Umbilical cord (tissue), 2 donors: ENCODE data around the gene HPS3. TPM values are rescaled to one million over a fixed set of nuclear protein-coding genes. Genes with fewer than 3 reads are reported as not detected.
A peak's percentile ranks its signal among the peaks of the same experiment; 100 is the strongest.
"Not testable (repeated sequence)": the region's sequence is repeated elsewhere in the genome, so short reads cannot be mapped to it uniquely, and the experiment has no call there.

Experiments
- DNase-seq: peaks from one replicate; pipeline ENCODE4 v3.0.0-alpha.2; 2015; ENCODE audit warnings: low spot score
- total RNA-seq: library from RNA; depleted of rRNA; stranded (reverse); fragments of >200 nt; gene quantifications from one replicate; pipeline ENCODE4 v1.2.3, GENCODE V29; 2014; ENCODE audit warnings: low replicate concordance; ENCODE audit not compliant: insufficient read depth

HPS3 gene, protein sequence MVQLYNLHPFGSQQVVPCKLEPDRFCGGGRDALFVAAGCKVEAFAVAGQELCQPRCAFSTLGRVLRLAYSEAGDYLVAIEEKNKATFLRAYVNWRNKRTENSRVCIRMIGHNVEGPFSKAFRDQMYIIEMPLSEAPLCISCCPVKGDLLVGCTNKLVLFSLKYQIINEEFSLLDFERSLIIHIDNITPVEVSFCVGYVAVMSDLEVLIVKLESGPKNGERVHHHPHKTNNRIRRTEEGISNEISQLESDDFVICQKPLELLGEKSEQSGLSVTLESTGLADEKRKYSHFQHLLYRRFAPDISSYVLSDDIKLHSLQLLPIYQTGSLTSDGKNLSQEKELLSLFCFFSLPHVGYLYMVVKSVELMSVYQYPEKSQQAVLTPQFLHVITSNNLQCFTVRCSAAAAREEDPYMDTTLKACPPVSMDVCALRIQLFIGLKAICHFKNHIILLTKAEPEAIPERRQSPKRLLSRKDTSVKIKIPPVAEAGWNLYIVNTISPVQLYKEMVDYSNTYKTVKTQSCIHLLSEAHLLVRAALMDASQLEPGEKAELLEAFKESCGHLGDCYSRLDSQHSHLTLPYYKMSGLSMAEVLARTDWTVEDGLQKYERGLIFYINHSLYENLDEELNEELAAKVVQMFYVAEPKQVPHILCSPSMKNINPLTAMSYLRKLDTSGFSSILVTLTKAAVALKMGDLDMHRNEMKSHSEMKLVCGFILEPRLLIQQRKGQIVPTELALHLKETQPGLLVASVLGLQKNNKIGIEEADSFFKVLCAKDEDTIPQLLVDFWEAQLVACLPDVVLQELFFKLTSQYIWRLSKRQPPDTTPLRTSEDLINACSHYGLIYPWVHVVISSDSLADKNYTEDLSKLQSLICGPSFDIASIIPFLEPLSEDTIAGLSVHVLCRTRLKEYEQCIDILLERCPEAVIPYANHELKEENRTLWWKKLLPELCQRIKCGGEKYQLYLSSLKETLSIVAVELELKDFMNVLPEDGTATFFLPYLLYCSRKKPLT
- total RNA-seq = 28.4 TPM

DNA sequence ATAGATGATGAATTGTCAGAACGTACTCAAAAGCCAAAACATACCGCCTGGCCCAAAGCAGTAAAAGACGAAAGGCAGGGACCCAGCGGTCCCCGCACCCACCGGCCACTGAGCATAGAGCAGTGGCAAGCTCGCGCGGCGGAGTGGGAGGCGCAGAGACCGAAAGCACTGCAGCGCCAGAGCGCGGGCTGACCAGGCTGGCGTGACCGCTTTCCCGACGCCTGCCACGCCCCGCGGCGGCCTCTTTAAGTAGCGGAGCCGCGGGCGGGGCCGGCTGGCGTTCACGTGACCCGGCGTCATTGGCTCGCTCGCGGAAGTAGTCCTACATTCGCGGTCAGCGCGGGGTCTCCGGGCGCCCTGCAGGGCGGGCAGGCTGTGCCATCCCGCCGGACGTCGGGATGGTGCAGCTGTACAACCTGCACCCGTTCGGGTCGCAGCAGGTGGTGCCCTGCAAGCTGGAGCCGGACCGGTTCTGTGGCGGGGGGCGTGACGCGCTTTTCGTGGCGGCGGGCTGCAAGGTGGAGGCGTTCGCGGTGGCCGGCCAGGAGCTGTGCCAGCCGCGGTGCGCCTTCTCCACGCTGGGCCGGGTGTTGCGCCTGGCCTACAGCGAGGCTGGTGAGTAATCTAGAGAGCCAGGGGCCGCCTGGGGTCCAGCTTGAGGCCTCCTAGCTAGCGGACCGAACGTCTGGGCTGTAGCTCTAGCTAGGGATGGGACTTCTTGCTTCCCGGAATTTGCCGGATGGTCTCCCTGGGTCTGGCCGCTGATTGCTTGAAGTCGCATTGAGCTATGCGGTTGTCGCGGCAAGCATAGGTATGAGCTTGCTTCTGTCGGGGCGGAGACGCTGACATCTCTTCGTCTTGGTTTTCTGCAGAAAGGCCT, at the start of gene HPS3:
Gene HPS3, plus strand, starts transcription at position 313 of the 880 bp plus-strand sequence. Its CDS starts 86 bp downstream, at position 399.
- peak; percentile 95 for DNase-seq

DNA sequence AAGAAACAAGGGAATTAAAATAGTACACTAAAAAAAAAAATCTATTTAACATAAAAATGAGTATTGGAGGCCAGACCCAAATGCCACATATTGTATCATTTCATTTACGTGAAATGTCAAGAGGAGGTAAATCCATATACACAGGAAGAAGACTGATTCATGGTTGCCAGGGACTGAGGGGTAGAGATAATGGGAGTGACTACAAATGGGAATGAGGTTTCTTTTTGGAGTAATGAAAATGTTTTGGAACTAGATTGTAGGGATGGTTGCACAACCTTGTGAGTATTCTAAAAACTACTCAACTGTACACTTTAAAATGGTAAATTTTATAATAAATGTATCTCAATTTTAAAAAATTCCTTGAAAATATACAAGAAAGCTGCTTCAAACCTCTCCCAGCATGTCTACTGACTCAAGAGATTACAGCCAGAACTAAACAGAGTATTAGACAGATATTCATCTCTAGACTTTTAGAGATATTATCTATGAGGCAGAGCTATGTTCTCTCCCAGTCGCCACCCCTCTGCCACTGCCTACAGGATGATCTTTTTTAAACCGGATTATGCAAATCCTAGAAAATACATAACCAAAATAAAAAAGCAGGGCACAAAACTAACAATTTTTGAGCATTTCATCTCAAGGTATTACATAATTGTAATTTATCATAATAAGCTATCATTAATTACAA, 49.3 kb upstream of the HPS3 start:
- peak; percentile 15 for DNase-seq

DNA sequence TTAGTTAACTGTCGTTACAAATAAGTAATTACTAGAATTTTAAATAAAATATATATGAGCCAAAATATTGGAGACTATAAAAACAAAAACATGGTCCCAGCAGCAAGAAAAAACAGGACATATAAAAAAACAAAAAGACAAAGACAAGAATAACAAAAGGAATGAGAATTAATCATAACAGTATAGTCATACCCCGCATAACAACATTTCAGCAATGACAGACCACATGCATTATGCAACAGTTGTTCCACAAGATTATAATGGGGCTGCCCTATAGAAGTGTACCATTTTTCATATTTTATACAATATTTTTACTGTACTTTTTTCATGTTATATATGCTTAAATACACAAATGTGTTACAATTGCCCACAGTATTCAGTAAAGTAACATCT, 48.7 kb upstream of the HPS3 start:
- DNase-seq = peak; percentile 3

DNA sequence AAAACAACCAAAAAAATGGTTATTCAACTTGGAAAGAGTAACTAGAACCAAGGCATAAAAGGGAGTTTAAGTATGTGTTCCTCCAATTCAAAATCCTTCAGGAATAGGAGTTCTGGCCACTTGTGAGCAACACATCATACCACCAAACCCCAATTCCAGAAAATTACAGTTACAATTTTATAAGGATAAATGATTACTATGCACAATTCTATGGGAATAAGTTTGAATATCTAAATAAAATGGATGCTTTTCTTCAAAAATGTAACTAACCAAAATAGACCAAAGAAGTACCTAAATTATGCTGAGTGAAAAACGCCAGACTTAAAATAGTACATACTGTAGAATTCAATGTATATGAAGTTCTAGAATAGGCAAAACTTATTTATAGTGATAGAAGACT, 47.7 kb upstream of the HPS3 start:
- no peak for DNase-seq

DNA sequence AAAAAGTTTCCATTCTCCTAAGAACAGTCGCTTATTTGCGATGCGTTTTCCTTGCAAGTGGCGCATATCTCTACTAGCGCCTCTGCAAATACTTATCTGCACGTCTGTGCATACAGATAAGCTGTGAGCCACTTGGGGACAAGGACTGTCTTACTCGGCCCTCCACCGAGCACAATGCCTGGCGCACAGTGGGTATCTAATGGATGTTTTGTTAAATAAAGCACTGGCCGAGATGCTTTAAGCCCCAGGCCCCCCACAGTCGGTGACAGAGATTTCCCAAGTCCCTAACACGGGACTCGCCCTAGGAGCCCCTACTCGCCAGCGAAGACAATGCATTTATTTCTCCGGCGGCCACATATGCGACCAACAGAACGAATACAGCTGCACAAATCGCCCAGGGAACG, 43.6 kb upstream of the HPS3 start:
- peak; percentile 42 for DNase-seq

DNA sequence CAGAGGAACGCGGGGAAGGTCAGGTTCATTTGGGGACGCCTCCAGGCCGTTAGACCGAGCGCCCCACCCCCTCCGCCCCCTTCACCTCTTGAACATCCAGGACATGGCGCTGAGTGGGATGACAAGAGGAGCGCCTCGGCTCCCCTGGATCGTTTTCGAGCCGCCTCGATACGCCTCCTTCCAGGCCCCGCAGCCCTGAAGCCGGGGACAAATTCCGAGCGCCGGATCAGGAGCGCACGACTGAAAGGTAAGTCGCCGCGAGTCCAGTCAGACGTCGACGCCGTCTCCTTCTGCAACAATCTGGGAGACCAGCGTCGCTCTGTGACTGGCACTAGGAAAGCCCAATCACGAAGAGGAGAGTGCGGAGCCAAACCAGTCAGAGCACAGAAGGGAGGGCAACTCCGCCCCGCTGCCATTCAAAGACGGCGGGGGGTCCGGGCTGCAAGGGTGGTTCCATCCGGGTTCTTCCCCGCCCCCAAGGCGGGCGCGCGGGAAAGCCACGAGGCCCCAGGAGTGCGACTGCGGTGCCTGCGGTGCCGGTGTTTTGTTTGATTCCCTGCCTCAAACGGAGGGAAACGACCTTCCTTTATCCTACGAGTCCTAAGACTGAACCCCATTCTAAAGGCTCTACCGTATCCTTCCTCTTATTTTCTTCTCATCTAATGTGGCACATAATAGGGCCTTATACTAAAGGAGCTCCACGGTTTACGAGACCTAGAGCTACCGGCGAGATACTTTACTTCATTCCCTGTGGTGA, 43.0 kb upstream of the HPS3 start, which contains the start of gene HLTF:
Gene HLTF, minus strand, starts transcription at position 302 of the 757 bp plus-strand sequence. Its CDS starts 197 bp downstream, at position 105.
- peak; percentile 98 for DNase-seq

DNA sequence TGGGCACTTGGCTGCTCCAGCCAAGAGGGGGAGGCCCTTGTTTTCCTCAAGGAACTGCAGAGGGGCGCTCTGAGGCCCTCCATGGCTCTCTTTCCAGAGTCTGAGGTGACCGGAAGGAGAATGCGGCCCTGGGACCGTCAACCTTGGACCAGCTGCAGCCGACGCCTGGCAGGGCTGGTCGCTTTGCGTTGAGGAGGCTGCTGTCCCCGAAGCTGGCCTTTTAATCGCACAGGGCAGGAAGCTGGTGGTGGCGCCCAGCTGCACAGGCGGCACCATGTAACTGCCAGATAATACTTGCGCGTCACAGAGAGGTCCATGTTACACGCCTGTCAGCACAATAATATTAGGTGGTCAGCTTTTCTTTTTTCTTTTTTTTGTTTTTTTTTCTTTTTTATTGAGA, 42.2 kb upstream of the HPS3 start:
- no peak for DNase-seq

DNA sequence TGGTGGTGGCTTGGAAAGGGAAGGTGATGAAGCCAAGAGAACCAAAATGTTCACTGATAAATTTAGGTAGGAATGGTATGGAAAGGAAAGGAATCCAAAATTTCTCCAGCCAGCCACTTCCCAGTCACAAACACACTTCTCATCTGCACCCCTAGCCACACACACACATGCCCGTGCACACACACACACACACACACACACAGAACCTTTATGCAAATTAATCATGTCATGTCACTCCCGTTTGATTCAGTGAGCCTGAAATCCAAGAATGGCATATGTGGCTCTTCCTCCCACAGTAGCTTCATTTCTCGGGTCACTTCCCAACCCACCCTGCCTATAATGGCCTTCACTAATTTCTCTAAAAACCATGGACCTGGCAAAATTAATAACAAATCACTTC, 40.0 kb upstream of the HPS3 start:
- no peak for DNase-seq

DNA sequence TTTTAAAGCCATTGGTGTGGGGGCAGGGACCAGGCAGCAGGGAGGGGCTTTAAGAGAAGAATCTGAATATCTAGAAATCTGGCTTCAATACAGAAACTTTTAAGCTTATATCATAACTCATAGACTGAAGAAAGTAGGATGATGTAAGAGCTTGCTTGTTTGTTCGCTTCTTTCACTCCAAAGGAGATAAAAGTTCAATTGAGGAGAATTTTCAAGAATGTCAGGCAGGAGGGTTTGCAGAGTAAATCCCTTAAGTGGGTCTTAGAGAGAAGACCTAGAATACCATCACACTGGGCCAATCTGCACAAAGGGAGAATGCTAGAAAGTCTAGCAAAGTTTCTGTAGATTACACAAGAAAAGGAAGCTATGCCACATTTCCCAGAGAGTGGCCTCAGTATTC, 39.0 kb upstream of the HPS3 start:
- peak; percentile 58 for DNase-seq

DNA sequence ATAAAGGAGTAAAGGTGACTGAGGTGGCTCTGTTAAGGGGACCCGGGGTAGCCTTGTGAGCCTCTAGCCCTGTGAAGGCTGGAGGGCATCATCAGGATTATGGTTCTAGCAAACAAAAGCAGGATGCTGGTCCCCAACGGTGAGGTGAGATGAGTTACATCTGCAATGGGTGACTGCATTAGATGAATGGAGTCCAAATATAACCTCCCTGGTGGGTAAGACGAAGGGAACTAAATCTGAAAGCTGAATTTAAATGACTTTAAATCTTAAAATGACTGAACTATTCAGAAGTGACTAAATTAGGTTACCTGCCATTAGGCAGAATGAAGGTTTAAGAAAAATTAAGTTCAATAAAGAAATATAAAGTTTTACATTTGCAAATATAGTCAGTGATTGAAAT, 38.5 kb upstream of the HPS3 start:
- DNase-seq = no peak

DNA sequence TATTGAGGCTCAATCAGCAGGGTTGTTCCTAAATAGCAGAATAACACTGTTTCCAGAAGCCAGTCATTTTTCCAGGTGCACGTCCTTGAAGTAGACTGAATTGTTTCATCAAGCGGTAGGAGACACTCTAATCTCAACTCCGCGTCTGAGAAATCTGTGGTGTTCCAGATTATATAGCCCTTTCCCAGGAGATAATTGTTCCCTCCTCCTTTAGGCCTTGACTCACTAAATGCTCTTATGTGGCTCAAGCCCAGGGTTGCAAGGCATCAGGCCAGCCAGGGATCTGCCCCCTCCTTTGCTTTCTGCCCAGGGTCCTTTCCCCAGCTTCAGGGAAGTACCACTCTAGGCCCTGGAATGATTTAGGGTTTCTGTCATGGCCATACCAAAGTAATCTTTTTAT, 37.5 kb upstream of the HPS3 start:
- no peak for DNase-seq

DNA sequence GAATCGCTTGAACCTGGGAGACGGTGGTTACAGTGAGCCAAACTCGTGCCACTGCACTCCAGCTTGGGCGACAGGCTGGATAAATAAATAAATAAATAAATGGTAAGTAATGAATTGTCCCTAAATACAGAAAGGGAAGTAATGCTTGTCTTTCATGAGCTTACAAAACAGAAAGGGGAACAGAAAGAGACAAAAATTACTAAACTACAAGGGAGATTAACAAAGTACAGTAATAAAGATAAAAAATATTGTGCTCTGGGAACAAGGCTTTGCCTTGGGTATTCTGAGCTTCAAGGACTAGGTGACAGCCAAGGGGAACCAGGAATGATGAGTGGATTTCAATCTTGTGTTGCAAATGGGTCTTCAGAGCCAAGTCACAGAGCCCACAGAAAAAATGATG, 34.0 kb upstream of the HPS3 start:
- DNase-seq = no peak

DNA sequence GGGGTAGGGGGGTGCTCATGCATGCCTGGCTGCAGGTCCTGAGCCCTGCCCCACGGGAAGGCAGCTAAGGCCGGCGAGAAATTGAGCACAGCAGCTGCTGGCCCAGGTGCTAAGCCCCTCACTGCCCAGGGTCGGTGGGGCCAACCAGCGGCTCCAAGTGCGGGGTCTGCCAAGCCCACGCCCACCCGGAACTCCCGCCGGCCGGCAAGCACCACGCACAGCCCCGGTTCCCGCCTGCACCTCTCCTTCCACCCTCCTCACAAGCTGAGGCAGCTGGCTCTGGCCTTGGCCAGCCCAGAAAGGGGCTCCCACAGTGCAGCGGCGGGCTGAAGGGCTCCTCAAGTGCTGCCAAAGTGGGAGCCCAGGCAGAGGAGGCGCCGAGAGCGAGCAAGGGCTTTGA, 31.5 kb upstream of the HPS3 start:
- DNase-seq = not testable (repeated sequence)

DNA sequence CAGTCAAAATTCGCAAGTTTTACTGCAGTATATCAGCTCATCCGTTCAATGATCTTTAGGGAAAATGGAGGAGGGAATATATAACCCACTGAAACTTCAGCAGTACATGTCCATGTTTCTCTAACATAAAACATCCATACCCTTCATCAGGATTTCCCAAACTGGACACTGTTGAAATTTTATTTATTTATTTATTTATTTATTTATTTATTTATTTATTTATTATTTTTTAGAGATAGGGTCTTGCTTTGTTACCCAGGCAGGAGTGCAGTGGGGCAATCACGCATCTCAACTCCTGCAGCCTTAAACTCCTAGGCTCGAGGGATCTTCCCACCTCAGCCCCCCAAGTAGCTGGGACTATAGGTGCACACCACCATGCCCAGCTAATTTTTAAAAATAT, 28.3 kb upstream of the HPS3 start:
- DNase-seq = no peak

DNA sequence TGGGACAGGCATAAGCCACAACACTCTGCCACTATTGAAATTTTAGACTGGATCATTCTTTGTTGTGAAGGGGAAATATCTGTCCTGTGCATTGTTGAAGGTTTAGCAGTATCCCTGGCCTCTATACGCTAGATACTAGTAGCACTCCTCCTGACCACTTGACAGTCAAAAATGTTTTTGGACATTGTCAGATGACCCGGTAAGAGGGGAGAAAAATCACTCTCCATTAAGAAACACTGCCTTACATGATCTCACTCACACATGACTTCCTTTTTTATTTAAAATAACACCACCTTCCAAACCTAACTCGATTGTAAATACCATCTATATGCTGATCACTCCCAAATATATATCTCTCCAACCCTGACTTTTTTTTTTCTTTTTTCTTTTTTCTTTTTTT, 27.8 kb upstream of the HPS3 start:
- DNase-seq = no peak

DNA sequence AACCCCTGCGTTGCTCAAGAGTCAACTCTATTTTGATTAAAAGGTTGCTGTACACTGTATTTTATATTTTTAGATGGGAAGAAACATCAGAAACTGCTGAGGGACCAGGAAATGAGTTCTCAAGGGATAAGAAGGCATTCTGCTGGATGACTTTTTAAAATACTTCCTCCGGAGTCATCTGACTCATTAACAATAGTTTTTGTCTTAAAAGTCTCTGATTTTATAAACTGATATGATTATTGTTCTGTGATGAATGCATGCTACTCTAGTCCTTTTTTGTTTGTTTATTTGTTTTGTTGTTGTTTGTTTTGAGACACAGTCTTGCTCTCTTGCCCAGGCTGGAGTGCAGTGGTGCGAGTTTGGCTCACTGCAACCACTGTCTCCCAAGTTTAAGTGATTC, 25.0 kb upstream of the HPS3 start:
- no peak for DNase-seq

DNA sequence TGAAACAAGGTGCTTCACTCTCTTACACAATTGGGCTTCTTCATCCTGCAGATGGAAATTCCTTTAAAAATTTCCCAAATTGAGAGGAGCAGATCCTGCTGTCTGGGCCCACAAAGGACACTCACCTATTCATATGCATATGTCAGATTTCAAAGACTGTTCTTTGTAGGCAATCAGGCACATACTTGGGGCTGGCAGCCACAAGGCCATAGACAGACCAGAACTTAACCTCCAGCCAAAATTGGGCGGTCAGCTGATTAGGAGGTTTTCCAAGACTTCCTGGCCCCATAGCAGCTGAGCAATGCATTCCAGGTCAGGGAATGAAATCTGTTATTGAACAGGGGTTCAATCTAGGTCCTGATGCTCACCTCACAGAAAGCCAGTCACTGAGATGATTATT, 15.0 kb upstream of the HPS3 start:
- DNase-seq = no peak

DNA sequence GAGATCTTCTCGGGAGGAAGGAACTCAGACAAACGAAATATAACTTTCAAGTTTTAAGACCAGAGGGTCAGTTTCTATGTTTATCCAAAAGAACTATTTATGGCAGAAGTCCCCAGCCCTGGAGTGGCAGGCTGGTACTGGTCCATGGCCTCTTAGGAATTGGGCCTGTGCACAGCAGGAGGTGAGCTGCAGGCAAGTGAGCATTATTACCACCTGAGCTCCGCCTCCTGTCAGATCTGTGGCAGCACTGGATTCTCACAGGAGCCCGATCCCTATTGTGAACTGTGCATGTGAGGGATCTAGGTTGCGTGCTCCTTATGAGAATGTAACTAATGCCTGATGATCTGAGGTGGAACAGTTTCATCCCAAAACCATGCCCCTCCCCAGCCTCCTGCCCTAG, 14.3 kb upstream of the HPS3 start:
- DNase-seq = no peak

DNA sequence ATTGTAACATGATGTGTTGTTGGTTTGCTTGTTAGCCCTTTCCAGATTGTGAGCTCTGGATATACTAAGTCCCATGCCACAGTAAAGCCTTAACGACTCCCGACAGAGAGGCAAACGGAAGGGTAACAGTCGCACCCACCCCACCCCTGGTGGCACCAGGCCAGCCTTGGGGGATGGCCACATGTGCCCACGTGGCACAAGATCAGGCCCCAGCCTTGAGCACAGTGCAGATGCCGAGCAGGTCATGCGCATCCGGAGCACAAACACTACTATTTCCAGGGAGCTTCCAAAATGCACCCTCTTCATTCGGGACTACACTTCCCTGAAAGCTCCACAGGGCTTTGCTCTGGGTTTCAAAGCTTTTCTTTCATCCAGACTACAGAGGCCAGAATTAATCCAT, 10.7 kb upstream of the HPS3 start:
- no peak for DNase-seq

DNA sequence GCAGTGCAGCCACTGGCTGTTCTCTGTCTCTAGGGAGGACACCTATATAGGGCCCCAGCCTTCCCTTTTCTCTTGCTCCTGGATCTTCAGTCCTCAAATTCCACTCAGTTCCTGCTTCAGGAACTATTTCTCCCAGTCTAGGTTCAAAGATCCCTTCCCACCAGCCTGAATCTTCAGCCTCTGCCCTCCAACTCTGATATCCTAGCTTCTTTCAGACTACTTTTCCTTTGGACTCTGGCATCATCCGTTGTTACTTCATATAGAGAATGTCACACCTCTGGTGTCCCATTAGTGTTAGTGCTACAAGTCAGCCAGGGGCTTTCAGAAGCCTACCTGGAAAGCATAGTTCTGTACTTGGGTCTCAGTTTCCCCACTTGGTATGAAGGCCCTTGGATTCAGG, 10.0 kb upstream of the HPS3 start:
- DNase-seq = no peak
